ENCODE data around the gene TCF7L2.
"Not testable (repeated sequence)": the region's sequence is repeated elsewhere in the genome, so short reads cannot be mapped to it uniquely, and the experiment has no call there.

The TCF7L2 gene

DNA sequence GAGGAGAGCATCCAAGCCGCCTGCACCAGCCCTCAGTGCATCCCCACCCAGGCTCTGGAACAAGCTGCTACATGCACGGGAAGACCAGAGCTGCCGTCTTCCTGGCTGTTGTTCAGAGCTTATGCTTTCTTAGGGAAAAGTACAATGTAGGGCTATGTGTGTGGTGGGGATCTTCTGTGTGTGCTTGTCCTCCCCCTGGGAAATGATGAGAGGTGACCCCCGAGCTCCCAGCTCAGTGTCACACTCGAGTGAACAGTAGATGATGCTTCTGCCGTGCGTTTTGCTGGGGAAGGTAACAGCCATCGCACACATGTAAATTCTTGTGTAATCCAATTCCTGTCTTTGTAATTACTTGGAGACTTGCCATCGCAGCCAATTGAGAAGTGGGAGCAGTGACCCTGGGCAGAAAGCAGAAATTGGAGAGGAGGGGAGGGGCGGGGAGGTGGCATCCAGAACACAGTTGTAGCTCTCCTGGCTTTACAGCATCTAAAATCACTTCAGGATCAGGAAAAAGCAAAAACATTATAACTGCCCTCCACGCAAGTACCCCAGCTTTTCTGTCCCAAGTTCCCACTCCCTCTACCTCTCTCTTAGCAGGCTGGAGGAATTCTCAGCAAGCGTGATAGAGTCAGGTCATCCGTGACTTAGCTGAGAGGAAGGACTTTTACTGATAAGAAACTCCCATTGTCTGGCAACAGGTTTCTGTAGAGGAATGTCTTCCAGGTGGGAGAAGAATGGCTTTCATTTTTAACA lies 149.6 kb downstream of the TCF7L2 start:
- DNase-seq = peak; percentile 20

DNA sequence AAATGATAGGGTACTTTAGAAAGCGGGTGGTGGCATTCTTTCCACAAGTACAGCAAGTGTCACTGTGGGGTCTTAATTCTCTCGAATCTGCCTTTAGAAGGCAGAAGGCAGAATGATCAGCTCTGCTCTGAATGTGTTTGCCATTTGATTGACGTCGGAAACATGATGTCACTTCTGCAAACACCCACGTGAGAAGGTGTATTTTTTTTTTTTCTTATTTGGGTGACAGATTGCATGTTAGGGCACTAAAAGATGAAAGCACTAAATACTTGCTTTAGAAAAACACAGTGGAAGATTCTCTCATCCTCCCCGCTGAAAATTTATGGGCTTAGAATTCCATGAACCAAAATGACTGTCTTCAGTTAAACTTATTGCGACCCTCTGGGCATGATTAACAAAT lies 150.2 kb downstream of the TCF7L2 start:
- DNase-seq = no peak

DNA sequence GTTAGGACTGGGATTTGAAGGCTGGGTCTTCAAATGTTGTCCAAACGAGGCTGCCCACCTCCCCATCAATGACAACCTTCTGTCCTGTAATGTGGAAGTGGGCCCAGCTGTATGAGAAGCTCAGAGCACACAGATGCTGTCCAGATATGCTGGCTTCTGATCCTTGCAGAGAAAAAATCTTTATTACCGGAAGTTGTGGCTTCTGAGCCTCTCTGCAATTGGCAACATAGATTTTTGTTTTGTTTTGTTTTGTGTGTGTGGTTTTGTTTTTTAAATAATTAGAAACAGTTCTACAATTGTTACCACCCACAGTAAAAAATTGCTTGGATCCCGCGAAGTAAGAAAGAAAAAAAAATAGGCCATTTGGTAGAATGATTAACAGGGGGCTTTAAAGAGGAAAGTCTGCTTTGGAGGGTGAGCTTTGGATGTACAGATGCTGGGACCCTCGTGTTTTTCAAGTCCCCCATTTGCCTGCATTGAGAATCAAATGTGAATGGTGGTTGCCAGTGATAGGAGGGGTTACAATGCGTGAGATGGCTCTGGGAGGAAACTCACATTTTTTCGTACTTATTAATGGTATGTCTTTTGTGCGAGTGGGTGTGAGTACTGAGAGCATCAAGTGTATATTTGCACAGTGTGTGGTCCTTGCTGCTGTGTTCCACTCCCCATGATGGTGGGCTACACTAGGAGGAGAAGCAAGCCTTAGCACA lies 153.2 kb downstream of the TCF7L2 start:
- no peak for DNase-seq

DNA sequence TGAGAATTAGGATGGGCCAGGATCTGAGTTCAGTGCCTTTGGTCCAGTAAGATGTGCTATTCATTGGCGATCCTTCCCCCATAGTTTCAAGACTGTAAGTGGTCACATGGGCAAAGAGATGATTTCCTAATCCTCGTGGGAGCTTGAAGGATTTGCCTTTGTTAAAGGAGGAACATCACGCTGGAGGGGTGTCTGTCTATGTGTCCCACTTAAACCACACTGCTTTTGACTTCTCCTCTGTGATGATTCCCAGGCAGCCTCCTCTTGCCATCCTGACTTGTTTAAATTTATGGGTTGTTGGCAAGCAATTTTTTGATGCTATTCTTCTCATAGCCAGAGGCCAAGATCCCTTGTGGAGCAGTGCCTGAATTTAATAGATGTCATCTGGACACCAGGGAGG lies 154.0 kb downstream of the TCF7L2 start:
- no peak for DNase-seq

DNA sequence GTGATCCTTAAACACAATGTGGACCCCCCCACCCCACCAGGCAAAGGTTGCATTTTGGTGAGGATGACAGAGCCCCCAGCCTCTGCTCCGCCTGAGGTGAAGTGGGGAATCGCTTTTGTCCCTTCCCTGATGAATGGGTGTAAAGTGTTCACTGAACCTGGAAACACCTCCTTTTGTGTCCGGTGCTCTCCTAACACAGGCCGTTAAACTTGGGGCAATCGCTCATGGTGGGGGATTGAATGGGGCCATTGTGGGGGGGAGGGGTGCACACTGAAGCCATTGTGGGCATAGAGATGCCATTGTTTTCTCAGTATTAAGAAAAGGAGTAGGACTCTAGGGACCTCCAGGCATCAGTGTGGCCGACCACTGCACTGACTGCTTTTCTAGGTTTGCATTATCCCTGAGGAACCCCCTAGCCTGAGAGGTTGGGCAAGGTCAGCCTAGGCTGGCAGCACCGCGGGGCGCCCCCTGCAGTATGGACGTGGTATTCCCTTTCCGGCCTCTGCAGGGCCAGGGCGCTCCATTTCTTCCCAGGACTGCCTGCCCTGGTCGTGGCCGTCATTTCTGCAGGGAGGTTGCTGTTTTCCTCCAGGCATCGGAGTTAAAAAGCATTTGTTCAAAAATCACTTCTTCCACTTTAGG lies 158.3 kb downstream of the TCF7L2 start:
- peak; percentile 27 for DNase-seq

DNA sequence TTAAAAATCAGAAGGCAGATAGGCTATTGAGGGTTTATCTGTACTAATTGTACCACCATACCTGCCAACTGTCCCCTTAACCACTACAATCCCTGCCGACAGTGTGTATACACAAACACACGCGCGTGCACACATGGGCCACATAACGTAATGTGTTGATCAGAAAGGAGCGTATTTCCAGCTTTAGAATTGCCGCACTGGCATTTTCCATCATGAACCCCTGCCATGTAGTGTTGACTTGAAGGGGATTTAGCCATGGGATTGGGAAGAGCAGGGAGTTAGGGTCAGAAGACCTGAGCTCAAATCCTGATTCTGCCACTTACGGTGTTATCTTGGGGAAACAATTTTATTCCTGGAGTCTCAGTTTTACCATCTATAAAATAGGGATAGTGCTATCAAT lies 158.9 kb downstream of the TCF7L2 start:
- DNase-seq = no peak

DNA sequence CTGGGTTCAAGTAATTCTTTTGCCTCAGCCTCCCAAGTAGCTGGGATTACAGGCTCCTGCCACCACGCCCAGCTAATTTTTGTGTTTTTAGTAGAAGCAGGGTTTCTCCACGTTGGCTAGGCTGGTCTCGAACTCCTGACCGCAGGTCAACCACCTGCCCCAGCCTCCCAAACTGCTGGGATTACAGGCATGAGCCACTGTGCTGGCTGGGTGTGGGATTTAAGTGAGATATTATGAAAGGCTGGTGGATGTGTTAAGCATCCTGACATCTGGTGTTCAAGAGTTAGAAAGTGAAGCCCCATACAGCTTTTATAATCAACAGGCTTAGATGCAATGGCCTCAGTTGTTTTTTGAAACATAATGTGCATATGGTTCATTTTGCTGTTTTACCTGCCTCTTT lies 159.4 kb downstream of the TCF7L2 start:
- not testable (repeated sequence) for DNase-seq

DNA sequence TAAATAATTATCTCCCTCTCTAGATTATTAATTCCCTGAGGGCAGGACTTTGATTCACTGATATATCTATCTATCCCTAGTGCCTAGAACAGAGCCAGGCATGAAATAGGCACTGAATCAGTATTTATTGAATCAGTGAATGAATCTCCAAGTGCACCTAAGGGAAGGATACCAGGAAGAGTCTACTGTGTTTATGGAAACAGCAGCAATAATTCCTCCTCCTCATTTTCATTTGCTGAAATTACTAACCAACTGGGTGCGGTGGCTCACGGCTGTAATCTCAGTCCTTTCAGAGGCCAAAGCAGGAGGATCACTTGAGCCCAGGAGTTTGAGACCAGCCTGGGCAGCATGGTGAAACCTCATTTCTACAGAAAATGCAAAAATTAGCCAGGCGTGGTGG lies 161.2 kb downstream of the TCF7L2 start:
- no peak for DNase-seq

DNA sequence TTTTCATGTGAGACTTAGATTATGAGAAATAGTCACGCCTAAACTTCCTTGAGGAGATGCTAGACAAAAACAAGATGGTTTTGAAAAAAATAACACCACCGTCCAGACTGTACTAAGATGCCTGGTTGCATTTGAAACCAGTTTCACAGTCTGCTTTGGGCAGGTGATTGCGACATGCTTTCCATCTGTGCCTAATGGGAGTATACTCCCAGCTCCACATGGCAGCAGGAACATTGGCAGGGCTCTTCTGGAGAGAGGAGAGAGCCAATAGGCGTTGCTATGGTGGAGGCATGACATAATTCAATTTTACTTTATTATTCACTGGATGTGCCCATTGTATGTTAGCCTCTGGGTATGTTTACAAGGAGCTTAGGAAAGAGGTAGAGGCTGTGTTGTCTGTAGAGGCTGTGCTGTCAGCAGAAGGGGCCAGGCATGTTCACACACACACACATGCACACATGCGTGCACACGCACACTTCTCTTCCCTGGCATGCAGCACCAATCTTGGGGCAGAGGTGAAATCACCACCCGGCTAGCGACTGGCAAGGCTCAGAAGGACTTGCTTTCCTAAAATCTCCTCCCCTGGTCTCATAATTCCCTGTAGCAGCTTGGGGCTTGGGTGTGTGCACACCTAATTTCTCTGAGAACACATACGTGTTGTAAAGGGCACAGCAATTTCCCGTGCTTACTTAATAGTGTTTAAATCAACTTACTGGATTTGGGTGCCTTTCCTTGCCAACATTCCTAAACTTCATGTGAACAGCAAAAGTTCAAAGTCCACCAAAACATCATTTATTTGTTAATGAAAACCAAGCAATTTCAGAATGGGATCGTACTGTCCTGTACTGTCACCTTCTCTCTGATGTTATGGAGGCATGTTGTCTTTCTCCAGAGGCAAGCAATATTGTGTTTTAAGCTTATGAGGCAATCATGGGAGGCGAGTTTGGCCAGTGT lies 162.1 kb downstream of the TCF7L2 start:
- DNase-seq = no peak

DNA sequence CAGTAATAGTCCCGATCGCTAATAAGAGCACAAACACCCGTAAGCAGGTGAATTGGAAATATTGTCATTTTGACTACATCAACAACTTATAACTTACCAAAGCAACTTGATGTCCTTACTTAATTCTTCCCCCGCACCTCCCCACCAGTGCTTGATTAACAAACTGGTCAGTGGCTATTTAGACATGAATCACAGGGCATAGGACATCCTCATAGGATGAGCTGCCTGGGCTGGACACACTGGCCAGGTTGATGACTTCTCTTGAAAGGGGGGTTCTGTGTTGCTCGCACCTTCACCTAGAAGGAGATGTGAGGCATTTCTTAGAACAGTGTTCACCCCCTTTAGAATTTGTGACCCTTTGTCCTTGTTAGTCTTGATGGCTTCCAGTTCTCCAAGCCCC lies 163.2 kb downstream of the TCF7L2 start:
- no peak for DNase-seq

DNA sequence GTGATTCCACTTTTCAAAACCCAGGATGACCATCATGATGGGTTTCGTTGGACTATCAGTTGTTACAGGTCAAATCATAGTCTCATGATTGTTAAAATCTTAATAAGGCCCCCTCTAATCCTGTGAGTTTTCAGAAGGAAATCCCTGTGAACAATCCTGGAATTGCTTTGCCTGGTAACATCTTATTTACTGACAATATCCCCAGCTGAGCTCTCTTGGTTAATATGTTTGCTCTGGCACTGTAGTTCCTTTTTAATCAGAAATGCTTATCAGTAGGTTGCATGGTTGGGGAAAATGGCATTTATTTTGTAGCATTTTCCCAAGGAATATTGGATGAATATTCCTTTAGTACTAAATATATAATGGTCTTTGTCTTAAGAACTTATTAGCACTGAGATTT lies 163.9 kb downstream of the TCF7L2 start:
- no peak for DNase-seq

DNA sequence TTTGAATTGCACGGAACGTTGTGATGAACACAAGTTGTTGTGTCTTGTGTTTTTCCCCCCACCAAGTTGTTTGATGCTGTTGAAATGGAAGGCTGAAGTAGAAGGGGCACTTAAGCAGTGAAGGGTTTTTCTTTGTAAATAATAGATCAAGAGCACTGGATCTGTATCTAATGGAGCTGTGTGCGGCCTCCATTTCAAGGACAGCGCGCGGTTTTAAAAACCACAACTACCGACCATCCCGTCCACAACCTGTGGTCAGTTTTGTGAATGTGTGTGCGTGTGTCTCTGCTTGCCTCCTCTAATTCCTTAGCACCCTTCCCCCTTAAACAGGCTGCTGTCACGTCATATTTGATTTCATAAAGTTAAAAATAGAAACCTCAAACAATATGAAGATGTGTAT lies 165.5 kb downstream of the TCF7L2 start:
- no peak for DNase-seq

DNA sequence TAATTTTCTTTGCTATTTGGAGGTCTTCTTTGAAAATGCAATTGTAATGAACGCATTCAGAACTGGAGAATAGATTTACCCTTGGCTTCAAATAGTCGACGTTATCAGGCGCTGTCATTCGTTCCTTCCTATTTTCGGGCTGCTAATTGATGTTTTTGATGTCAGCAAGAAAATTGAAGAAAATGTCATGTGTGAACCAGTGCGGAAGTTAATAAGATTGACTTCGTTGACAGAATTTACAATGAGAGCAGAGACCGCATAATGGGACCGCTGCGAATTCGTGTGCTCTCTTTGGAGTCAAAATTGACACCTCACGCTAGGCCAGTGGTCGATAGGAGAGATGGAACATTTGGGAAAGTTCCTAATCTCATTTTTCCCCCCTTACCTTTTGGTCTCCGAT lies 168.8 kb downstream of the TCF7L2 start:
- no peak for DNase-seq

DNA sequence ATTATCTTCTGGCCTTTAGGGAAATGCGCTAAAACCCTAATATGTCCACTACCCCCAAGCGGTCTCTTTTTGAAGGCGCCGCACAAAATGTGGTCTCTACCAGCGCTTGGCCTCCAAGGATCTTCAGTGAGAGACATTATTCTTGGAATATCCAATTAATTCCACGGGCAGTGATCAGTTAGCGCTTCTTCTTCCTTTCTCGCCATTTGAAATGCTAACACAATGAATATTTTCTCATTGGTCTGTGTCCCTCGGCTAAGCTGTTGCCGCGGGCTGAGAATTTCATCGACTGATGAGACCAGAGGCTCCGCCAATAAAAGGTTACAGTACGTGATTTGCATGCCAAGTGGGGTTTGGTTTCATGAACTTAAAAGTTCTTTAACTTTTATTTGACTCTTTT lies 169.8 kb downstream of the TCF7L2 start:
- DNase-seq = no peak

DNA sequence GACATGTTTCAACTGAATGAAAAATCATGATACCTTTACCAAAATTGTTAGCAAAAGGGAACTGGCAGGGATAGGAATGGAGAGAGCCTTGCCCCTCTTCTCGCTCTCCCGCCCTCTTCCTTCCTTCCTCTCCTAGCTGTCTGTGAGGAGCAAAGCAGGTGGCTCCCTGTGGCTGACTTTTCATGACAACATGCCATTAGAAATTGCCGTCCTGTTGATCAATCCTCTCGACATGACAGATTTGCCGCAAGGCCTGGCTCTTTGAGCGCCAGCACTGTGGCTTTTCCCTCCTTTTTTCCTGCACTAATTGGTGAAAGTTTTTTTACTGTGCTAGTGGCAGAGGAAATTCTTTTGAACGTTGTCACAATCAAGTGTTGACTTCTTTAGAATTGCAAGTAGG lies 171.1 kb downstream of the TCF7L2 start:
- no peak for DNase-seq

DNA sequence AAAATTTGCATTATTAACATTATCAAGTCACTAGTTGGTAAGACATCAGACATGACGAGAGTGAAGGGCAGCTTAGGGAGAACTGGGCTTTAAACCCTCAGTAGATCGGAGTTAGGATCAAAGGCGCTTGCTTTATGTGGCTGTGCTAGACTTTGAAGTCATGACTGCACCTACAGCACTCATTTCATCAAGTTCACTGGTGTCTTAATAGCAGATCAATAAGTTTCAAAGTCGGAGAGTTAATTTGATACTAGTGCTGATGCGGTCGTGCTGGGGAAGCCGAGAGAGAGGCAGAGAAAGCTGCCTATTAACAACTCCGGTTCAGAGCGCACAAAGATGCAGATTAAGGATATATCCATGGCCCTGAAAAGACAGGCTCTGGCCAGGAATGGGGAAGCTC lies 172.9 kb downstream of the TCF7L2 start:
- DNase-seq = no peak

DNA sequence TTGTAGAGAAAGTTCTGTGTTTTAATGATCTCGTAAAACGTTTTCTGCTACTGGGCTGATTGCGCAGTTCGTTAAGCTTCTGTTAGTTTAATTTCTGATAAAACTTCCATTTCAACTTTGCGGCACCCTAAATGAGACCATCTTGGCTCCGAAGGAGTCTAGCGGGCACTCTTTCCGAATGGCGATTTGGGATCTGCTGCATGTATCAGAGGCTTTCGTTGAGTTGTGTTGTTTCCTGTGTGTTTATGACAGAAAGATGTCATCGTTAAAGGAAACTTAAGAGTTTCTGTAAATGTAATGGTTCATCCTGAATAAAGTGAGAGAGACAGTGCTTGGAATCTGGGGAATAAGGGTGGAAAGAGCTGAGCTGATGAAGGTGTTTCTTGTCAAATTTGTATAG lies 174.7 kb downstream of the TCF7L2 start:
- DNase-seq = no peak

DNA sequence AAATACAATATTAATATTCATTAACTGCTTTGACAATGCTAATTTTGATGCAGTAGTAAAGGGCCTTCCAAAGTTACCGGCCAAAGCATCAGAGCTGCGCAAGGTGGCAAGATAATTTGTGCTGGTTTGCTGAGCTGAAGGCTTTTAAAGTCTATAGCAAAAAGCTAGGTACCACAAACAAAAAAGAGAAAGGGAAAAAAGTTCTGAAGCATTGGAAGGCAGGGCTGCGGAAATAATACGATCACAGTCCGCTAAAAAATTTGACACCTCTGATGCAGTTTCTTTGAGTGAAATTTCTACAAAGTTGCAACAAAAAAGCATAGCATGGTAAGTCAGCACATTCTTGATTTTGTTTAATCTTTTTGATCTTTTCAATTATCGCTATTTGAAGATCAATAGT lies 175.6 kb downstream of the TCF7L2 start:
- no peak for DNase-seq

DNA sequence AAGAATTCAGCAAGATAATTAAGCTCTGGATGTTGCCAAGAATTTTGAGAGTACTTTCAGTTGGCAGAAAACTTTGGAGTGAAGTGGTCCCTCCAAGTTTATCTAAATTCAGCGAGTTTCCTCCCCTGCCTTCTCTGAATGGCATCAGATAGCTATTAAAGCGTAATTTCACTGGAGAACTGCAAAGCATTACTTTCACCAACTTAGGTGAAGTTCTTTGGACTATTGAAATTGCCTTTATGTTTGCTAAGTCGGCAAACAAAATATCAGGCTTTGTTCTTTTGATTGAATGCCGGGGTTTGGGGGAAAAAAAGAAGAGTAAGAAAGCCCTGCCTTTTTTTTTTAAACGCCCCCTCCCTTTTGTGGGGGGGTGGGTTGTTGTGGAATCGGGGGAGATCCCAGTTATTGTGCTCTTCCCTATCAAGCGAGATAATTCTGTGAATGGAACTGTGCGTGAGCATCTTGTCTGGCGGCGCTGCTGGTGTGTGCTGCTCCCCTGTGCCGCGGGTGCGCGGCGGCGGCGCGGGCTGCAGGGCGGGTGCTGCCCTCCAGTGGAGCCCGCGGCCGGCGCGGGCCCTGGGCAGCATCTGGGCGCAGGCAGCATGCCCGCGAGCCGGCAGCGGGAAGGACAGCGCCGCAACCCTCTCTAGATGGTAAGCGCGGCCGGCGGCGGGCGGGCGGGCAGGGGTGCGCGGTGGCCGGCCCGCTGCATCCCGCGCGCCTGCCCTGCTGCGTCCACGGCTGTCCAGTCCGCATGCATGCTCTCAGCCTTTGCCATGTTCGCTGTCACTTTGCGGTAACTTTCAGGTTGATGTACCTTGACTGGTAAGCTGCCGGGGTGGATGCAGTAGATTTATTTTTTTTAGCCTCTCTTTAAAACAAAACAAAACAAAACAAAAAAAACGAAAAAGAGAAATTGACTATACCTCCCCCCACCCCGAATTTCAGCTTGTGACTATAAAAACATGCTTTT lies 176.5 kb downstream of the TCF7L2 start:
- peak; percentile 70 for DNase-seq

DNA sequence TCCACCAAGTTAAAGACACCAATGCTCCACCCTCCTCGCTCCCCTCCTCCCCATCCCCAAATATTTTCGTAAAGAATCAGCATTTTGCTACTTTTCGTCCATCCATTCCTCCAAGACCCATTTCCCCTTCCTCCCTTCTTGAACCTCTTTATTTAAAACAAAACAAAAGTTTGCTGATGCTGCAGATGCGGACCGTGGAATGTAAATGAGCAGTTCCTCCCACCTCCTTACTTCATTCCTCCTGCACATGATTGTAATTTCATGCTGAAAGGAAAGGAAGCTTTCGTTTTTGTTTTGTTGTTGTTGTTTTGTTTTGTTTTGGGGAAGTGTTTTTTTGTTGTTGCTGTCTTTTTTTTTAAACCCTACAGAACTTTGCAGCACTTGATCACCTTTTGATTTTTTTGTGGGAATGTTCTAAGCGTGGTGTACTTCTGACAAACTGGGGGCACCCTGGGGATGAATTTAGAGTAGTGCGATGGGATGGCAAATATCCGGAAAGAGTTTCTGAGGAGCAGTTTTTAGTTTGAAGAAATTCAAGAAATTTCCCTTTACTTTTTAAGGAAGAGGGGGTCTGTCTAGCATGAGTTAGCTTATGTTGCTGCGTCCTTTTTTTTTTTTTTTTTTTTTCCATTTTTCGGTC lies 177.3 kb downstream of the TCF7L2 start:
- no peak for DNase-seq

DNA sequence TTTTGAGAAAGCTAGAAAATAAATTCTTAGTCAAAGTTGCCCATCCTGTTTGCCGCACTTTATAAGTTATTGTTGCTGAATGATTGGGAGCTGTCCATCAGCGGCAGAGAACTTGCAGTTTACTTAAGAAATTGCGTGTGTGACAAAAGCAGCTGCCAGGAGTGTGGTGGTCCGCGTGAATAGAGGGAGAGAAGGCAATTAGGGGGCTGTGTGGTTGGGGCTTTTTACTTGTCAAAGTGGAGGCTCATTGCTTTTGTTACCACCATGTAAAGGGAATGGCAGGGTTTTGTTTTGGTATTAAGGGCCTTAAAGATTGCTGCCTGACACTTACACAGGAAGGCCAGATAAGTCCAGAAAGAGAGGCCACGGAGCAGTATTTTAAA lies 177.8 kb downstream of the TCF7L2 start:
- DNase-seq = no peak

Data from hematopoietic multipotent progenitor cell treated with erythropoietin and hydrocortisone succinate and interleukin-3 and kit ligand, for 6 days (in vitro differentiated cells).